Thyroid gland (tissue), 4 donors: ENCODE data around the gene SIK3.

Source experiments
- CTCF ChIP-seq, 6 experiments: fragments of 200-600 bp in 3 of 6; fragments of 450-650 bp in 3 of 6; sonication (generic) in 3 of 6; IDR thresholded peaks; one replicate each; pipeline ENCODE4 v1.5.1; 2016 to 2019; ENCODE audit warnings: antibody characterized with exemption in 6 of 6, mild to moderate bottlenecking in 2 of 6, inconsistent platforms in 1 of 6, moderate library complexity in 1 of 6
- POLR2A ChIP-seq, 2 donors: fragments of 450-650 bp; IDR thresholded peaks; one replicate each; pipeline ENCODE4 v1.6.1; 2017; ENCODE audit warnings: antibody characterized with exemption in 2 of 2, mild to moderate bottlenecking in 2 of 2, moderate library complexity in 1 of 2

GRCh38 chr11:116849486-116849885, 248.7 kb downstream of the SIK3 start:
- no peak for TF ChIP-seq CTCF (IDR thresholded peaks at IDR 0.05)
- no peak for TF ChIP-seq POLR2A (IDR thresholded peaks at IDR 0.05)
